Measurements from ENCODE around the gene STXBP2. TPM values are rescaled to one million over a fixed set of nuclear protein-coding genes. Genes with fewer than 3 reads are reported as not detected.

Gene STXBP2
- total RNA-seq, 3 donors from 2014 or later = 114 to 209 (median 183) TPM

GRCh38 chr19:7633698-7634097 is 3.2 kb upstream of the STXBP2 start, which contains the start of gene PCP2:
TSS of gene PCP2 (minus strand) at chr19:7633719. CDS start at chr19:7633457, 262 bp downstream.
- ATAC-seq (no peak), DNase-seq (no peak)
- Histone ChIP-seq H3K36me3 (ENCODE audit: low read depth) (peaks cover 4% of the 10 kb centered on the region), H3K4me3 (no peak within 1 kb of the TSS), H3K4me1 (ENCODE audit: low read depth) (peaks cover 18% of the 10 kb centered on the region), H3K9me3 (no peaks in the 10 kb centered on the region)
- intact Hi-C loops (cut with DNase I, micrococcal nuclease) = no loop called here
- TF ChIP-seq, protein P1, sequence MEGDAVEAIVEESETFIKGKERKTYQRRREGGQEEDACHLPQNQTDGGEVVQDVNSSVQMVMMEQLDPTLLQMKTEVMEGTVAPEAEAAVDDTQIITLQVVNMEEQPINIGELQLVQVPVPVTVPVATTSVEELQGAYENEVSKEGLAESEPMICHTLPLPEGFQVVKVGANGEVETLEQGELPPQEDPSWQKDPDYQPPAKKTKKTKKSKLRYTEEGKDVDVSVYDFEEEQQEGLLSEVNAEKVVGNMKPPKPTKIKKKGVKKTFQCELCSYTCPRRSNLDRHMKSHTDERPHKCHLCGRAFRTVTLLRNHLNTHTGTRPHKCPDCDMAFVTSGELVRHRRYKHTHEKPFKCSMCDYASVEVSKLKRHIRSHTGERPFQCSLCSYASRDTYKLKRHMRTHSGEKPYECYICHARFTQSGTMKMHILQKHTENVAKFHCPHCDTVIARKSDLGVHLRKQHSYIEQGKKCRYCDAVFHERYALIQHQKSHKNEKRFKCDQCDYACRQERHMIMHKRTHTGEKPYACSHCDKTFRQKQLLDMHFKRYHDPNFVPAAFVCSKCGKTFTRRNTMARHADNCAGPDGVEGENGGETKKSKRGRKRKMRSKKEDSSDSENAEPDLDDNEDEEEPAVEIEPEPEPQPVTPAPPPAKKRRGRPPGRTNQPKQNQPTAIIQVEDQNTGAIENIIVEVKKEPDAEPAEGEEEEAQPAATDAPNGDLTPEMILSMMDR (IDR thresholded peaks at IDR 0.05) = no peak

- H3K36me3 ChIP-seq (ENCODE audit: low read depth) = no peaks in the 10 kb centered on the region
- no peak for ATAC-seq
- no peak overlapping the region for H3K4me3 ChIP-seq
- TF ChIP-seq, protein P1 (IDR thresholded peaks at IDR 0.05) = no peak
- H3K4me1 ChIP-seq (ENCODE audit: low read depth) = peaks cover 9% of the 10 kb centered on the region
- H3K9me3 ChIP-seq = no peaks in the 10 kb centered on the region
- intact Hi-C loops (cut with DNase I, micrococcal nuclease) = no loop called here
- DNase-seq = no peak
Measured at GRCh38 chr19:7635670-7636069, 1.2 kb upstream of the STXBP2 start.

DNA sequence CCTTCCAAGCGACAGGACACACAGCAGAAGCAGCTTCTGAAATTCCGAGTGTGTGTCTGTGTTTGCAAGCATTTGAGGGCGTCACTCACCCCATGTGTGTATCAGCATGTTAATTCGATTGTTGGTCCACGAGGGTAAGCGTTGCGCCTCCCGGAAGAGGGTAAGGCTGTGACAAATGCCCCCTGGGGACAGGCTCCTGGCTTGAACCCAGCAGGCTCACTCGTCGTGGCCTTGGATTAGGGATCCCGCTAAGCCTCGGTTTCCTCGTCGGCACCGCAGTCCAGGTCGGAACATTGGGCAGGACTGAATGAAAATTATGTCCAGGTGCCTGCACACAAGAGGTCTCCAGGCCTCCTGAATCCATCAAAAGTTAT is 606 bp upstream of the STXBP2 start:
- Histone ChIP-seq H3K9me3 (no peaks in the 10 kb centered on the region), H3K4me1 (ENCODE audit: low read depth) (peaks cover 6% of the 10 kb centered on the region), H3K36me3 (ENCODE audit: low read depth) (no peaks in the 10 kb centered on the region), H3K4me3 (no peak overlapping the region)
- ATAC-seq (no peak), DNase-seq (no peak)
- intact Hi-C loops (cut with DNase I, micrococcal nuclease) = no loop called here
- TF ChIP-seq, protein P1 (IDR thresholded peaks at IDR 0.05) = no peak

GRCh38 chr19:7637374-7638256 is 705 bp downstream of the STXBP2 start:
- intact Hi-C loops (cut with DNase I, micrococcal nuclease) = no loop called here
- Histone ChIP-seq H3K4me3 (peak overlapping the region; percentile 81), H3K9me3 (no peaks in the 10 kb centered on the region), H3K36me3 (ENCODE audit: low read depth) (no peaks in the 10 kb centered on the region), H3K4me1 (ENCODE audit: low read depth) (peaks cover 6% of the 10 kb centered on the region)
- peak; percentile 64 for ATAC-seq
- peak; percentile 67 to 85 (median 68) for DNase-seq
- TF ChIP-seq, protein P1 (IDR thresholded peaks at IDR 0.05) = no peak

GRCh38 chr19:7638802-7639465 is 2.0 kb downstream of the STXBP2 start:
- TF ChIP-seq, protein P1 (IDR thresholded peaks at IDR 0.05) = no peak
- no peaks in the 10 kb centered on the region for H3K36me3 ChIP-seq (ENCODE audit: low read depth)
- H3K4me3 ChIP-seq = no peak overlapping the region
- H3K9me3 ChIP-seq = no peaks in the 10 kb centered on the region
- no peak for ATAC-seq
- intact Hi-C loops (cut with DNase I, micrococcal nuclease) = no loop called here
- no peak for DNase-seq
- peaks cover 6% of the 10 kb centered on the region for H3K4me1 ChIP-seq (ENCODE audit: low read depth)

All from mucosa of descending colon (tissue), 3 donors.